ENCODE measurements around the gene RPL10A. TPM values are rescaled to one million over a fixed set of nuclear protein-coding genes. Genes with fewer than 3 reads are reported as not detected.

RPL10A gene
- total and polyA plus RNA-seq, 8 donors = 858 to 2,634 (median 2,475) TPM

DNA sequence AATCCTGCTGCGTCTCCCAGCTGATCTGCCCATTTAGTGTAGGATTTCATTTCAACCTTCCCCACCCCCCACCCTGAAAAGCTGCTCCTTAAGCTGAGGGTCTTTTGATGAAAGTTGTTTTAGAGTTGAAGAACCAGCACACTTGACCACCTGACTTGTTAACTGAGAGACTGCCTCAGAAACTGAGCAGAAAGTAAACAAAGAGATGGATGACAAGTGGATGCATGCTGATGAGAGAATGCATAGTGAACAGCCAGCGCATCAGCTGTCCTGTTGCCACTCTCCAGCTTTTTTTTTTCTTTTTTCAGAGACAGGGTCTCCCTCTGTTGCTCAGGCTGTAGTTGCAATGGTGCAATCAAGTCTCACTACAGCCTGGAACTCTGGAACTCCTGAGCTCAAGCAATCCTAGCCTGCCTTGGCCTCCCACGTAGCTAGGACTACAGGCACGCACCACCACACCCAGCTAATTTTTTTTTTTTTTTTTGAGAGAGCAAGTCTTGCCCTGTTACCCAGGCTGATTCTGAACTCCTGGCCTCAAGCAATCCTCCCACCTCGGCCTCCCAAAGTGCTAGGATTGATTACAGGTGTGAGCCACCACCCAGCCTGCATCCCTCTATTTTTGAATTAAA is 9.5 kb downstream of the RPL10A start:
- Histone ChIP-seq H3K27me3 (no peaks in the 10 kb centered on the region), H3K27ac (no peak overlapping the region), H3K4me1 (no peaks in the 10 kb centered on the region), H3K36me3 (peaks cover 0 to 55% of the 10 kb centered on the region in 2 donors), H3K4me3 (no peak overlapping the region), H3K9me3 (no peaks in the 10 kb centered on the region)
- intact Hi-C loops (cut with DNase I) = no loop called here
- ATAC-seq = no peak
- TF ChIP-seq, protein P1, sequence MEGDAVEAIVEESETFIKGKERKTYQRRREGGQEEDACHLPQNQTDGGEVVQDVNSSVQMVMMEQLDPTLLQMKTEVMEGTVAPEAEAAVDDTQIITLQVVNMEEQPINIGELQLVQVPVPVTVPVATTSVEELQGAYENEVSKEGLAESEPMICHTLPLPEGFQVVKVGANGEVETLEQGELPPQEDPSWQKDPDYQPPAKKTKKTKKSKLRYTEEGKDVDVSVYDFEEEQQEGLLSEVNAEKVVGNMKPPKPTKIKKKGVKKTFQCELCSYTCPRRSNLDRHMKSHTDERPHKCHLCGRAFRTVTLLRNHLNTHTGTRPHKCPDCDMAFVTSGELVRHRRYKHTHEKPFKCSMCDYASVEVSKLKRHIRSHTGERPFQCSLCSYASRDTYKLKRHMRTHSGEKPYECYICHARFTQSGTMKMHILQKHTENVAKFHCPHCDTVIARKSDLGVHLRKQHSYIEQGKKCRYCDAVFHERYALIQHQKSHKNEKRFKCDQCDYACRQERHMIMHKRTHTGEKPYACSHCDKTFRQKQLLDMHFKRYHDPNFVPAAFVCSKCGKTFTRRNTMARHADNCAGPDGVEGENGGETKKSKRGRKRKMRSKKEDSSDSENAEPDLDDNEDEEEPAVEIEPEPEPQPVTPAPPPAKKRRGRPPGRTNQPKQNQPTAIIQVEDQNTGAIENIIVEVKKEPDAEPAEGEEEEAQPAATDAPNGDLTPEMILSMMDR (IDR thresholded peaks at IDR 0.05) = no peak
- no peak for DNase-seq

DNA sequence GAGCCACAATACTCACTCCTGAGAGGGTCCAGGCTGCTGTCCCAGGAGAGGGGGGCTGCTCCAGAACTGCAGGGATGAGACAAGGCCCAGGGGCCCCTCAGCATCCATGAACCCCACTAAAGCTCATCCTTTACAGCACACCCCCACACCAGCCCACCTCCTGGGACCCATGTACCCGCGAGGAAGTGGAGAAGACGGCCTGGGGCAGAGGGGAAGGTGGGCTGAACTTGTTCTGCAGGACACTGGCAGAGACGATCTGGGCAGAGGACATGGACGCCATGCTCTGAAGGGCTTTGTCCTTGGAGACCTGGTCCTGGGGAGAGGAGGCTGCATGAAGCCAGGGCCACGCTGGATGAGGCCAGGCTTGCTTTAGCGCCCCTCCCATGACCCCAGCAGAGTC is 10.1 kb downstream of the RPL10A start:
- no peak overlapping the region for H3K4me3 ChIP-seq
- no peak for DNase-seq
- H3K4me1 ChIP-seq = no peaks in the 10 kb centered on the region
- intact Hi-C loops (cut with DNase I) = no loop called here
- H3K9me3 ChIP-seq = no peaks in the 10 kb centered on the region
- TF ChIP-seq, protein P1 (IDR thresholded peaks at IDR 0.05) = no peak
- H3K27me3 ChIP-seq = no peaks in the 10 kb centered on the region
- peaks cover 0 to 50% of the 10 kb centered on the region in 2 donors for H3K36me3 ChIP-seq
- no peak for ATAC-seq
- no peak overlapping the region for H3K27ac ChIP-seq

- H3K27ac ChIP-seq = no peak overlapping the region
Observed at GRCh38 chr6:35480176-35480575, 12.0 kb downstream of the RPL10A start.

GRCh38 chr6:35481226-35481625 is 13.0 kb downstream of the RPL10A start:
- intact Hi-C loops (cut with DNase I) = no loop called here

More at GRCh38 chr6:35480176-35480575, 12.0 kb downstream of the RPL10A start:
- H3K9me3 ChIP-seq = no peaks in the 10 kb centered on the region
- H3K27me3 ChIP-seq = no peaks in the 10 kb centered on the region
- no peak for ATAC-seq
- H3K4me3 ChIP-seq = no peak overlapping the region
- no peak for DNase-seq
- H3K4me1 ChIP-seq = peaks cover 3% of the 10 kb centered on the region in 2 donors
- TF ChIP-seq, protein P1 (IDR thresholded peaks at IDR 0.05) = no peak
- peaks cover 0 to 31% of the 10 kb centered on the region in 2 donors for H3K36me3 ChIP-seq
- intact Hi-C loops (cut with DNase I) = no loop called here

DNA sequence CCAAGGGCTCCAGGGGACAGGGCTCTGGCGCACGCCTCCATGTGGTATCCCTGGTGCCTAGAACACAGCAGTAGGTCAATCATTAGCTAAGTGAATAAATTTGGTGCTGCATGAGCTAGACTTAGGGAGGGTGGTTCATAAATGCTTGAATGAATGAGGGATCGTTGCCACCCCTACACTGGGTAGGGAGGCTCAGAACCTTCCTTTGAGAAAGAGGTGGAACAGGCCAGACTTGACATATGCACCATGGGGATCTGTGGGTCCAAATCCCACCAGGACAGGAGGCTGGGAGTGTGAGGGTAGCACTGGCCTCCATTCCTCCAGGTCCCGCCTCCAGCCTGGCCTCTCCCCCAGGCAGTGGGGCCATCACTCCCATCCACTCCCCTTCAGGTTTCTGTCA is 14.9 kb downstream of the RPL10A start:
- Histone ChIP-seq H3K9me3 (no peaks in the 10 kb centered on the region), H3K4me1 (peaks cover 26 to 32% of the 10 kb centered on the region in 2 donors), H3K36me3 (peaks cover 0 to 26% of the 10 kb centered on the region in 2 donors), H3K4me3 (no peak overlapping the region), H3K27ac (no peak overlapping the region), H3K27me3 (no peaks in the 10 kb centered on the region)
- TF ChIP-seq, protein P1 (IDR thresholded peaks at IDR 0.05) = no peak
- no peak for ATAC-seq
- no peak for DNase-seq
- intact Hi-C loops (cut with DNase I) = no loop called here

More at GRCh38 chr6:35481226-35481625, 13.0 kb downstream of the RPL10A start:
- no peaks in the 10 kb centered on the region for H3K9me3 ChIP-seq
- TF ChIP-seq, protein P1 (IDR thresholded peaks at IDR 0.05) = no peak
- no peaks in the 10 kb centered on the region for H3K27me3 ChIP-seq
- ATAC-seq (no peak), DNase-seq (no peak)
- H3K27ac ChIP-seq = no peak overlapping the region
- peaks cover 0 to 26% of the 10 kb centered on the region in 2 donors for H3K36me3 ChIP-seq
- H3K4me3 ChIP-seq = no peak overlapping the region
- H3K4me1 ChIP-seq = peaks cover 13% of the 10 kb centered on the region in 2 donors

Measured in left lung (tissue), 10 donors.